MM.1S (cell line): ENCODE measurements around the gene CCR2.

ENCODE experiments used
- CTCF ChIP-seq: fragments of 300-600 bp; sonication (generic); IDR thresholded peaks from 2 replicates; pipeline ENCODE4 v1.5.1; 2016; ENCODE audit warnings: antibody characterized with exemption, low read length, mixed read lengths
- EZH2 ChIP-seq: fragments of 300-600 bp; sonication (generic); optimal IDR thresholded peaks from 2 replicates; pipeline ENCODE3; 2017; ENCODE audit warnings: low read depth, mild to moderate bottlenecking, antibody characterized with exemption, low read length, mixed read lengths
- EZH2phosphoT487 ChIP-seq: fragments of 300-600 bp; sonication (generic); IDR thresholded peaks from 2 replicates; pipeline ENCODE4 v1.6.1; 2018; ENCODE audit warnings: antibody characterized with exemption, low read length

GRCh38 chr3:46325645-46326300 lies 28.1 kb upstream of the CCR2 start:
- TF ChIP-seq CTCF, result no peak
- TF ChIP-seq EZH2phosphoT487, result no peak
- no peak for TF ChIP-seq EZH2
